ENCODE results near the gene LRP6. TPM values are rescaled to one million over a fixed set of nuclear protein-coding genes. Genes with fewer than 3 reads are reported as not detected.

LRP6 gene
- total RNA-seq, 1 experiment from 2014 or later: 45.5 TPM

DNA sequence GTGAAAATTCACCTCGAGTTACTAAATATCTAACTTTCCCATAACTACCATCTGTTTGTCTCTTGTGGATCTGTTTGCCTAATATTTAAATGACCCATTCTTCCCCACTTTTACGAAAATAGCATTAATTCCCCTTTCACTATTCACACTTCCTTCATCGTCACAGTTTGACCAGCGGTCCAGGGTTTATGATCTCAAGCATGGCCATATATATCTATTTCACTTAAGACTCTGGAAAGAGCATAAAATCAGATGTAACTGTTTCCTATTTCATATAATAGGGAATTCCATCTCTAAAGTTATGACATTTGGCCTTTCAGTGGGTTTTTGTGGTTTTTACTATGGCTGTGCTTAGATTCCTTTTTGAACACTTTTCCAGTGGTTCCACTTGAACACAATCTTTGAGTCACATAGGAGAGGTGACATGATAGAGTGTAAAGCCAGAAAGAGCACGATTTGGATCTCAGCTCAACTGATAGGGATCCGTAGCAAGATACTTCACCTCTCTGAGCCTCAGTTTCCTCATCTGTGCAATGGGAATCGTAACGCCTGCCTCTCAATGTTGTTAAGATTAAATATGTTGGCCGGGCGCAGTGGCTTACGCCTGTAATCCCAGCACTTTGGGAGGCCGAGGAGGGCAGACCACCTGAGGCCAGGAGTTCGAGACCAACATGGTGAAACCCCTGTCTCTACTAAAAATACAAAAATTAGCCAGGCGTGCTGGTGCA, 196.9 kb downstream of the LRP6 start:
- H3K9me3 ChIP-seq (ENCODE audit: insufficient read depth, low read depth): no peaks in the 10 kb centered on the region
- no peaks in the 10 kb centered on the region for H3K36me3 ChIP-seq (ENCODE audit: low read depth)
- no peaks in the 10 kb centered on the region for H3K79me2 ChIP-seq (ENCODE audit: low read depth)
- H3K27ac ChIP-seq: peak overlapping the region; percentile 55; the same call in 1 of the 2 replicates
- H3K4me2 ChIP-seq: peak overlapping the region; percentile 75
- no peak for DNase-seq
- H3K27me3 ChIP-seq (ENCODE audit: insufficient read depth, low read depth): no peaks in the 10 kb centered on the region
- ChIA-PET CTCF (no interaction called here), POLR2A (ENCODE audit: unreplicated experiment) (no interaction called here)
- H3K4me1 ChIP-seq (replicated peaks; ENCODE audit: insufficient read depth): peaks cover 15% of the 10 kb centered on the region
- H3K4me3 ChIP-seq: no peak overlapping the region; the same call in 1 of the 2 replicates
- no peaks in the 10 kb centered on the region for H3K9me2 ChIP-seq (ENCODE audit: insufficient read depth)
- peaks cover 4% of the 10 kb centered on the region; the same call in 1 of the 2 replicates for H3F3A ChIP-seq (ENCODE audit: insufficient read depth, low read depth)
- no peaks in the 10 kb centered on the region for H4K20me1 ChIP-seq (ENCODE audit: insufficient read depth)
- intact Hi-C loops (cut with micrococcal nuclease; ENCODE audit: unreplicated experiment): no loop called here
- H2AFZ ChIP-seq: no peak overlapping the region
- no TSS peak for BruUV-seq (replicated peaks)
- TF ChIP-seq, protein P1, sequence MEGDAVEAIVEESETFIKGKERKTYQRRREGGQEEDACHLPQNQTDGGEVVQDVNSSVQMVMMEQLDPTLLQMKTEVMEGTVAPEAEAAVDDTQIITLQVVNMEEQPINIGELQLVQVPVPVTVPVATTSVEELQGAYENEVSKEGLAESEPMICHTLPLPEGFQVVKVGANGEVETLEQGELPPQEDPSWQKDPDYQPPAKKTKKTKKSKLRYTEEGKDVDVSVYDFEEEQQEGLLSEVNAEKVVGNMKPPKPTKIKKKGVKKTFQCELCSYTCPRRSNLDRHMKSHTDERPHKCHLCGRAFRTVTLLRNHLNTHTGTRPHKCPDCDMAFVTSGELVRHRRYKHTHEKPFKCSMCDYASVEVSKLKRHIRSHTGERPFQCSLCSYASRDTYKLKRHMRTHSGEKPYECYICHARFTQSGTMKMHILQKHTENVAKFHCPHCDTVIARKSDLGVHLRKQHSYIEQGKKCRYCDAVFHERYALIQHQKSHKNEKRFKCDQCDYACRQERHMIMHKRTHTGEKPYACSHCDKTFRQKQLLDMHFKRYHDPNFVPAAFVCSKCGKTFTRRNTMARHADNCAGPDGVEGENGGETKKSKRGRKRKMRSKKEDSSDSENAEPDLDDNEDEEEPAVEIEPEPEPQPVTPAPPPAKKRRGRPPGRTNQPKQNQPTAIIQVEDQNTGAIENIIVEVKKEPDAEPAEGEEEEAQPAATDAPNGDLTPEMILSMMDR (conservative IDR thresholded peaks at IDR 0.05): no peak
- no peak for TF ChIP-seq EZH2 (IDR thresholded peaks at IDR 0.05; ENCODE audit: low read depth)

DNA sequence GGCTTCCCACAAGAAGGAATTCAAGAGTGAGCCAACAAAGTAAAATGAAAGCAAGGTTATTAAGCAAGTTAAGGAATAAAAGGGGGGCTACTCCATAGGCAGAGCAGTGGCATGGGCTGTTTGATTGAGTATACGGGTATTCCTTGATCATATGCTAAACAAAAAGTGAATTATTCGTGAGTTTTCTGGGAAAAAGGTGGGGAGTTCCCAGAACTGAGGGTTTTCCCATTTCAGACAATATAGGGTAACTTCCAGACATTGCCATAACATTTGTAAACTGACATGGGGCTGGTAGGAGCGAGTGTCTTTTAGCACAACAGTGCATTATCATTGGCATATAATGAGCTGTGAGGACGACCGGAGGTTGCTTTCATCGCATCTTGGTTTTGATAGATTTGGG, 198.1 kb downstream of the LRP6 start:
- Histone ChIP-seq H3K36me3 (ENCODE audit: low read depth) (no peaks in the 10 kb centered on the region), H3K4me2 (no peak overlapping the region), H3K9me3 (ENCODE audit: insufficient read depth, low read depth) (no peaks in the 10 kb centered on the region), H3K9me2 (ENCODE audit: insufficient read depth) (no peaks in the 10 kb centered on the region), H3K27ac (no peak overlapping the region), H3K4me1 (replicated peaks; ENCODE audit: insufficient read depth) (peaks cover 15% of the 10 kb centered on the region), H3K4me3 (no peak overlapping the region), H3K27me3 (ENCODE audit: insufficient read depth, low read depth) (no peaks in the 10 kb centered on the region), H4K20me1 (ENCODE audit: insufficient read depth) (no peaks in the 10 kb centered on the region), H2AFZ (no peak overlapping the region), H3F3A (ENCODE audit: insufficient read depth, low read depth) (peaks cover 4% of the 10 kb centered on the region; the same call in 1 of the 2 replicates), H3K79me2 (ENCODE audit: low read depth) (no peaks in the 10 kb centered on the region)
- intact Hi-C loops (cut with micrococcal nuclease; ENCODE audit: unreplicated experiment): no loop called here
- BruUV-seq (replicated peaks): no TSS peak
- CTCF ChIA-PET: no interaction called here
- TF ChIP-seq, protein P1 (conservative IDR thresholded peaks at IDR 0.05): no peak
- TF ChIP-seq EZH2 (IDR thresholded peaks at IDR 0.05; ENCODE audit: low read depth): no peak
- DNase-seq: no peak
- POLR2A ChIA-PET (ENCODE audit: unreplicated experiment): interaction anchor here (0.7 kb wide), 1 partner anchor 38 kb away, joined by 6 read pairs; no protein-coding TSS in a partner anchor

Small RNA genes within 50 kb of the gene (microRNA-seq; reads per million reads assigned to microRNA genes)
- not detected for gene MIR1244-4 (ENCODE audit: borderline number of aligned reads, borderline replicate concordance)

Other genes starting within 250 kb of the LRP6 start
- gene BCL2L14, start 196.1 kb downstream of the LRP6 start, total RNA-seq (2021): 4.8 and 6.0 TPM in 2 replicates
- gene MANSC1, start 83.2 kb upstream of the LRP6 start, total RNA-seq (2021): 25.5 and 32.0 TPM in 2 replicates
- gene BORCS5, start 90.0 kb upstream of the LRP6 start, total RNA-seq (2021): 18.2 and 19.7 TPM in 2 replicates

Measured in PC-9 (cell line).